HepG2 (cell line): Measurements from ENCODE around the gene LYZL1. TPM values are rescaled to one million over a fixed set of nuclear protein-coding genes. Genes with fewer than 3 reads are reported as not detected.

Experiments
- BCL6 ChIP-seq: IDR thresholded peaks from 2 replicates; pipeline ENCODE4 v1.6.1; 2016; ENCODE audit warnings: missing genetic modification reagents, missing compliant biosample characterization
- BHLHE40 ChIP-seq: IDR thresholded peaks from 2 replicates; pipeline ENCODE4 v1.6.1; 2011; ENCODE audit warnings: low read length, improper control_type of control experiment
- CEBPG ChIP-seq: IDR thresholded peaks from 2 replicates; pipeline ENCODE4 v1.6.1; 2016
- HMG20A ChIP-seq: IDR thresholded peaks from 2 replicates; pipeline ENCODE4 v1.6.1; 2016; ENCODE audit warnings: borderline replicate concordance
- HOXD1 ChIP-seq: sonication (generic); formaldehyde crosslinking; IDR thresholded peaks from 2 replicates; pipeline ENCODE4 v1.5.0; 2020; ENCODE audit warnings: missing genetic modification reagents
- MLLT10 ChIP-seq: sonication (generic); formaldehyde crosslinking; IDR thresholded peaks from 2 replicates; pipeline ENCODE4 v1.4.0; 2020; ENCODE audit warnings: missing genetic modification reagents
- SAP130 ChIP-seq: IDR thresholded peaks from 2 replicates; pipeline ENCODE4 v1.6.1; 2016; ENCODE audit warnings: low read depth
- SOX6 ChIP-seq, 2 experiments: fragments of 450-650 bp in 1 of 2; sonication (generic) in 1 of 2; formaldehyde crosslinking in 1 of 2; IDR thresholded peaks; 2 replicates each; pipeline versions ENCODE4 v1.4.0 to v1.6.1; 2017 to 2020; ENCODE audit warnings: antibody characterized with exemption in 1 of 2, mild to moderate bottlenecking in 1 of 2, missing genetic modification reagents in 1 of 2
- ZFP37 ChIP-seq: sonication (generic); formaldehyde crosslinking; IDR thresholded peaks from 2 replicates; pipeline ENCODE4 v1.4.0; 2020; ENCODE audit warnings: missing genetic modification reagents, borderline replicate concordance
- ZNF136 ChIP-seq: sonication (generic); formaldehyde crosslinking; IDR thresholded peaks from 2 replicates; pipeline ENCODE4 v1.8.1; 2022; ENCODE audit warnings: low read depth, mild to moderate bottlenecking, moderate library complexity, missing genetic modification reagents
- polyA plus RNA-seq, 8 experiments: library from polyadenylated mRNA; depleted of rRNA in 3 of 8; stranded (reverse) in 7 of 8; unstranded in 1 of 8; fragments of >200 nt; fragmentation: Illumina TruSeq in 4 of 8; extraction: Trizol in 4 of 8; gene quantifications; 2 replicates each; pipeline versions ENCODE4 v1.2.1 to v1.2.3, GENCODE V29; 2011 to 2016; ENCODE audit warnings: low read depth in 4 of 8, missing spikeins in 1 of 8, mixed read lengths in 1 of 8; ENCODE audit not compliant: insufficient read depth in 1 of 8
- total RNA-seq, 5 experiments: library from RNA; depleted of rRNA; stranded (reverse); fragments of >200 nt; fragmentation: Illumina TruSeq; extraction: Trizol; gene quantifications; 2 replicates each; pipeline ENCODE4 v1.2.3, GENCODE V29; 2016; ENCODE audit warnings: low read depth in 1 of 5
- TF ChIP-seq, protein P1 (sequence below): sonication (generic); formaldehyde crosslinking; IDR thresholded peaks from 2 replicates; pipeline ENCODE4 v1.5.0; 2020; ENCODE audit warnings: mild to moderate bottlenecking, missing genetic modification reagents, borderline replicate concordance
- TF ChIP-seq, protein P2 (sequence below): sonication (generic); formaldehyde crosslinking; IDR thresholded peaks from 2 replicates; pipeline ENCODE4 v1.8.0; 2022; ENCODE audit warnings: mild to moderate bottlenecking, missing genetic modification reagents; ENCODE audit not compliant: insufficient replicate concordance
- TF ChIP-seq, protein P3 (sequence below): sonication (generic); formaldehyde crosslinking; IDR thresholded peaks from 2 replicates; pipeline ENCODE4 v1.4.0; 2020; ENCODE audit warnings: missing genetic modification reagents
- TF ChIP-seq, protein P4 (sequence below): sonication (generic); formaldehyde crosslinking; IDR thresholded peaks from 2 replicates; pipeline ENCODE4 v1.4.0; 2020; ENCODE audit warnings: missing genetic modification reagents
- TF ChIP-seq, protein P5 (sequence below): IDR thresholded peaks from 2 replicates; pipeline ENCODE4 v1.4.0; 2020; ENCODE audit warnings: mild to moderate bottlenecking, missing genetic modification reagents

Gene LYZL1
- total and polyA plus RNA-seq, 2 of the 13 experiments (the other 11 are each of a cell fraction or from before 2014, with no cell fraction given), result not detected

DNA sequence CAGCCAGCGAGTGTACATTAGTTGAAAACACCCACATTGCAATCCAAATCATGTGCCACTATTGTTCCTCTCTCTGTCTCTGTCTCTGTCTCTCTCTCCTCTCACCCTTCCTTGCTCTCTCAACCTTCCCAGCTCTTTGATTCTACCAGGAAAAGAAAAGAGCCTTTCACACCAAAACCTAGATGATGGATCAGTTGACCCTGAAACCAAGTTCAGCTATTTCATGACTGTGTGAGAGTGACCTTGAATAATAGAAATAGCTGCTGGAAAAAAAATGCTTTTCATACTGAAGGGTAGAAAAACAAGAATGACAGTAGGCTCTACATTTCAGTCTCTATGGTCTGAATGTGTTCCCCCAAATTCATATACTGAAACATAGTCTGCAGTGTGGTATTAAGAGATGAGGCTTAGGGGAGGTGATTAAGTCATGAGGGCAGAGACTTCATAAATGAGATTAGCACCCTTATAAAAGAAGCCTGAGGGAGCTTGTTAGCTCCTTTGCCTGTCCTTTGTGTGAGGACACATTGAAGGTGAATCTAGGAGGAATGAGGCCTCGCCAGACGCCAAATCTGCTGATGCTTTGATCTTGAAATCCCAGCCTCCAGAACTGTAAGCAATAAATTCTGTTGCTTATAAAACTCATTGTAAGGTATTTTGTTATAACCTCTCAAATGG is 65.2 kb downstream of the LYZL1 start (continued):
- TF ChIP-seq, protein P1, sequence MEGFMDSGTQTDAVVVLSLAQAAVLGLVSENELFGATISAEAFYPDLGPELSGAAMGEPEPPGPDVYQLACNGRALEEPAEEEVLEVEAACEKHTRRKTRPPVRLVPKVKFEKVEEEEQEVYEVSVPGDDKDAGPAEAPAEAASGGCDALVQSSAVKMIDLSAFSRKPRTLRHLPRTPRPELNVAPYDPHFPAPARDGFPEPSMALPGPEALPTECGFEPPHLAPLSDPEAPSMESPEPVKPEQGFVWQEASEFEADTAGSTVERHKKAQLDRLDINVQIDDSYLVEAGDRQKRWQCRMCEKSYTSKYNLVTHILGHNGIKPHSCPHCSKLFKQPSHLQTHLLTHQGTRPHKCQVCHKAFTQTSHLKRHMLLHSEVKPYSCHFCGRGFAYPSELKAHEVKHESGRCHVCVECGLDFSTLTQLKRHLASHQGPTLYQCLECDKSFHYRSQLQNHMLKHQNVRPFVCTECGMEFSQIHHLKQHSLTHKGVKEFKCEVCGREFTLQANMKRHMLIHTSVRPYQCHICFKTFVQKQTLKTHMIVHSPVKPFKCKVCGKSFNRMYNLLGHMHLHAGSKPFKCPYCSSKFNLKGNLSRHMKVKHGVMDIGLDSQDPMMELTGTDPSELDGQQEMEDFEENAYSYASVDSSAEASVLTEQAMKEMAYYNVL (CRISPR knock-in tag), result peak; percentile 100
- TF ChIP-seq HOXD1 (CRISPR knock-in tag) (0 out of 2 replicates have a peak, but pooled peaks have one; percentile 38), SOX6 (IDR thresholded peaks at IDR 0.05) (no peak), SOX6 (CRISPR knock-in tag; IDR thresholded peaks at IDR 0.05) (peak; percentile 93), BHLHE40 (peak; percentile 54; the same call in 1 of the 2 replicates), CEBPG (CRISPR knock-in tag) (peak; percentile 3; the same call in 1 of the 2 replicates), ZFP37 (CRISPR knock-in tag) (no peak), BCL6 (peak; percentile 77), MLLT10 (no peak), HMG20A (peak; percentile 70), ZNF136 (no peak), SAP130 (CRISPR knock-in tag) (peak; percentile 59)
- TF ChIP-seq, protein P2, sequence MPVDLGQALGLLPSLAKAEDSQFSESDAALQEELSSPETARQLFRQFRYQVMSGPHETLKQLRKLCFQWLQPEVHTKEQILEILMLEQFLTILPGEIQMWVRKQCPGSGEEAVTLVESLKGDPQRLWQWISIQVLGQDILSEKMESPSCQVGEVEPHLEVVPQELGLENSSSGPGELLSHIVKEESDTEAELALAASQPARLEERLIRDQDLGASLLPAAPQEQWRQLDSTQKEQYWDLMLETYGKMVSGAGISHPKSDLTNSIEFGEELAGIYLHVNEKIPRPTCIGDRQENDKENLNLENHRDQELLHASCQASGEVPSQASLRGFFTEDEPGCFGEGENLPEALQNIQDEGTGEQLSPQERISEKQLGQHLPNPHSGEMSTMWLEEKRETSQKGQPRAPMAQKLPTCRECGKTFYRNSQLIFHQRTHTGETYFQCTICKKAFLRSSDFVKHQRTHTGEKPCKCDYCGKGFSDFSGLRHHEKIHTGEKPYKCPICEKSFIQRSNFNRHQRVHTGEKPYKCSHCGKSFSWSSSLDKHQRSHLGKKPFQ (CRISPR knock-in tag), result no peak
- TF ChIP-seq, protein P3, sequence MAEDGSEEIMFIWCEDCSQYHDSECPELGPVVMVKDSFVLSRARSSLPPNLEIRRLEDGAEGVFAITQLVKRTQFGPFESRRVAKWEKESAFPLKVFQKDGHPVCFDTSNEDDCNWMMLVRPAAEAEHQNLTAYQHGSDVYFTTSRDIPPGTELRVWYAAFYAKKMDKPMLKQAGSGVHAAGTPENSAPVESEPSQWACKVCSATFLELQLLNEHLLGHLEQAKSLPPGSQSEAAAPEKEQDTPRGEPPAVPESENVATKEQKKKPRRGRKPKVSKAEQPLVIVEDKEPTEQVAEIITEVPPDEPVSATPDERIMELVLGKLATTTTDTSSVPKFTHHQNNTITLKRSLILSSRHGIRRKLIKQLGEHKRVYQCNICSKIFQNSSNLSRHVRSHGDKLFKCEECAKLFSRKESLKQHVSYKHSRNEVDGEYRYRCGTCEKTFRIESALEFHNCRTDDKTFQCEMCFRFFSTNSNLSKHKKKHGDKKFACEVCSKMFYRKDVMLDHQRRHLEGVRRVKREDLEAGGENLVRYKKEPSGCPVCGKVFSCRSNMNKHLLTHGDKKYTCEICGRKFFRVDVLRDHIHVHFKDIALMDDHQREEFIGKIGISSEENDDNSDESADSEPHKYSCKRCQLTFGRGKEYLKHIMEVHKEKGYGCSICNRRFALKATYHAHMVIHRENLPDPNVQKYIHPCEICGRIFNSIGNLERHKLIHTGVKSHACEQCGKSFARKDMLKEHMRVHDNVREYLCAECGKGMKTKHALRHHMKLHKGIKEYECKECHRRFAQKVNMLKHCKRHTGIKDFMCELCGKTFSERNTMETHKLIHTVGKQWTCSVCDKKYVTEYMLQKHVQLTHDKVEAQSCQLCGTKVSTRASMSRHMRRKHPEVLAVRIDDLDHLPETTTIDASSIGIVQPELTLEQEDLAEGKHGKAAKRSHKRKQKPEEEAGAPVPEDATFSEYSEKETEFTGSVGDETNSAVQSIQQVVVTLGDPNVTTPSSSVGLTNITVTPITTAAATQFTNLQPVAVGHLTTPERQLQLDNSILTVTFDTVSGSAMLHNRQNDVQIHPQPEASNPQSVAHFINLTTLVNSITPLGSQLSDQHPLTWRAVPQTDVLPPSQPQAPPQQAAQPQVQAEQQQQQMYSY (CRISPR knock-in tag), result 0 out of 2 replicates have a peak, but pooled peaks have one; percentile 33
- TF ChIP-seq, protein P4, sequence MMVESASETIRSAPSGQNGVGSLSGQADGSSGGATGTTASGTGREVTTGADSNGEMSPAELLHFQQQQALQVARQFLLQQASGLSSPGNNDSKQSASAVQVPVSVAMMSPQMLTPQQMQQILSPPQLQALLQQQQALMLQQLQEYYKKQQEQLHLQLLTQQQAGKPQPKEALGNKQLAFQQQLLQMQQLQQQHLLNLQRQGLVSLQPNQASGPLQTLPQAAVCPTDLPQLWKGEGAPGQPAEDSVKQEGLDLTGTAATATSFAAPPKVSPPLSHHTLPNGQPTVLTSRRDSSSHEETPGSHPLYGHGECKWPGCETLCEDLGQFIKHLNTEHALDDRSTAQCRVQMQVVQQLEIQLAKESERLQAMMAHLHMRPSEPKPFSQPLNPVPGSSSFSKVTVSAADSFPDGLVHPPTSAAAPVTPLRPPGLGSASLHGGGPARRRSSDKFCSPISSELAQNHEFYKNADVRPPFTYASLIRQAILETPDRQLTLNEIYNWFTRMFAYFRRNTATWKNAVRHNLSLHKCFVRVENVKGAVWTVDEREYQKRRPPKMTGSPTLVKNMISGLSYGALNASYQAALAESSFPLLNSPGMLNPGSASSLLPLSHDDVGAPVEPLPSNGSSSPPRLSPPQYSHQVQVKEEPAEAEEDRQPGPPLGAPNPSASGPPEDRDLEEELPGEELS (CRISPR knock-in tag), result peak; percentile 52
- TF ChIP-seq, protein P5, sequence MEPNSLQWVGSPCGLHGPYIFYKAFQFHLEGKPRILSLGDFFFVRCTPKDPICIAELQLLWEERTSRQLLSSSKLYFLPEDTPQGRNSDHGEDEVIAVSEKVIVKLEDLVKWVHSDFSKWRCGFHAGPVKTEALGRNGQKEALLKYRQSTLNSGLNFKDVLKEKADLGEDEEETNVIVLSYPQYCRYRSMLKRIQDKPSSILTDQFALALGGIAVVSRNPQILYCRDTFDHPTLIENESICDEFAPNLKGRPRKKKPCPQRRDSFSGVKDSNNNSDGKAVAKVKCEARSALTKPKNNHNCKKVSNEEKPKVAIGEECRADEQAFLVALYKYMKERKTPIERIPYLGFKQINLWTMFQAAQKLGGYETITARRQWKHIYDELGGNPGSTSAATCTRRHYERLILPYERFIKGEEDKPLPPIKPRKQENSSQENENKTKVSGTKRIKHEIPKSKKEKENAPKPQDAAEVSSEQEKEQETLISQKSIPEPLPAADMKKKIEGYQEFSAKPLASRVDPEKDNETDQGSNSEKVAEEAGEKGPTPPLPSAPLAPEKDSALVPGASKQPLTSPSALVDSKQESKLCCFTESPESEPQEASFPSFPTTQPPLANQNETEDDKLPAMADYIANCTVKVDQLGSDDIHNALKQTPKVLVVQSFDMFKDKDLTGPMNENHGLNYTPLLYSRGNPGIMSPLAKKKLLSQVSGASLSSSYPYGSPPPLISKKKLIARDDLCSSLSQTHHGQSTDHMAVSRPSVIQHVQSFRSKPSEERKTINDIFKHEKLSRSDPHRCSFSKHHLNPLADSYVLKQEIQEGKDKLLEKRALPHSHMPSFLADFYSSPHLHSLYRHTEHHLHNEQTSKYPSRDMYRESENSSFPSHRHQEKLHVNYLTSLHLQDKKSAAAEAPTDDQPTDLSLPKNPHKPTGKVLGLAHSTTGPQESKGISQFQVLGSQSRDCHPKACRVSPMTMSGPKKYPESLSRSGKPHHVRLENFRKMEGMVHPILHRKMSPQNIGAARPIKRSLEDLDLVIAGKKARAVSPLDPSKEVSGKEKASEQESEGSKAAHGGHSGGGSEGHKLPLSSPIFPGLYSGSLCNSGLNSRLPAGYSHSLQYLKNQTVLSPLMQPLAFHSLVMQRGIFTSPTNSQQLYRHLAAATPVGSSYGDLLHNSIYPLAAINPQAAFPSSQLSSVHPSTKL (CRISPR knock-in tag), result peak; percentile 92
